PC-3 (cell line): ENCODE measurements around the gene MINK1.

Experiments used
- CTCF ChIP-seq: fragments of 300-600 bp; sonication (generic); conservative IDR thresholded peaks from 2 replicates; pipeline ENCODE4 v1.5.1; 2017; ENCODE audit warnings: antibody characterized with exemption, low read depth, mild to moderate bottlenecking, low read length
- EZH2phosphoT487 ChIP-seq: fragments of 300-600 bp; sonication (generic); IDR thresholded peaks from 2 replicates; pipeline ENCODE4 v1.6.1; 2018; ENCODE audit warnings: mild to moderate bottlenecking, antibody characterized with exemption, low read length, borderline replicate concordance

GRCh38 chr17:4816826-4817225, 16.3 kb upstream of the MINK1 start:
- TF ChIP-seq CTCF (no peak), EZH2phosphoT487 (no peak)
